ENCODE data around the gene MKI67. TPM values are rescaled to one million over a fixed set of nuclear protein-coding genes. Genes with fewer than 3 reads are reported as not detected.

Gene MKI67
- total and polyA plus RNA-seq, 10 of the 15 experiments (the other 5 are each of a cell fraction or from before 2014, with no cell fraction given): 22.3 to 183 (median 82.9) TPM

DNA sequence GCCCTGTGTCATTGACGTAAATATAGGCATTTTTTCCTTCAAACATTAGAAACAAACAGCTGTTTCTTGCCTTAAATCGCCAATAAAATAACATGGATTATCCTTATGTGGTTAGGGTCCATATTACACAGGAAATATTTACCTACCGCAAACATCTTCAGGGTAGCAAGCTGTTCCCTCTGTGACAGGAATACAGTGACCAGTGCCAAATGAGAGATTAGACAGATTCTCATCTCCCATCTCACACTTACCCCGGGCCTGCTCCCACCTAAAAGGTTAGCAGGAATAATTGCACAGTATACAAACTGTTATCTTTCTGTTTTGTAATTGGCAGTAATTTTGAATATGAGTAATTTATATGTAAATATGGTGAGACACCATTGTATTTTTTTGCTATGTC, 16.5 kb downstream of the MKI67 start:
- no peaks in the 10 kb centered on the region for H3K4me1 ChIP-seq (ENCODE audit: control insufficient read depth, insufficient read depth, low read length)
- no peak overlapping the region for H3K4me3 ChIP-seq
- BruUV-seq (replicated peaks): no TSS peak
- no peaks in the 10 kb centered on the region for H3K27me3 ChIP-seq (replicated peaks in 1 of 2; ENCODE audit: control insufficient read depth in 2 of 2, insufficient read depth in 2 of 2, low read length in 1 of 2)
- peaks cover 48 to 57% of the 10 kb centered on the region in 2 experiments for H3K36me3 ChIP-seq (ENCODE audit: control insufficient read depth in 2 of 2, insufficient read depth in 2 of 2, low read length in 1 of 2)
- no peaks in the 10 kb centered on the region; the same call in none of the 2 replicates for H3K79me2 ChIP-seq (ENCODE audit: control insufficient read depth, insufficient read depth, low read length)
- ATAC-seq: no peak
- no peak for FAIRE-seq
- POLR2A ChIA-PET: no interaction called here
- WGBS (ENCODE audit: insufficient coverage, insufficient replicate concordance, low lambda C conversion rate, missing lambda C conversion rate): 97% methylated on average over 4 of the region's 4 CpGs
- no peak for DNase-seq (ENCODE audit: low read depth, low spot score)
- H4K20me1 ChIP-seq (ENCODE audit: control insufficient read depth, insufficient read depth): no peaks in the 10 kb centered on the region
- no peak overlapping the region for H3K4me2 ChIP-seq (ENCODE audit: control insufficient read depth, insufficient read depth)
- no peak overlapping the region for H2AFZ ChIP-seq (ENCODE audit: control insufficient read depth, low read depth, low read length)
- no peak overlapping the region for H3K27ac ChIP-seq (ENCODE audit: control insufficient read depth, insufficient read depth)
- SMC1A ChIA-PET (ENCODE audit: uncharacterized antibody, unreplicated experiment): no interaction called here
- RAD21 ChIA-PET (ENCODE audit: unreplicated experiment): no interaction called here
- intact Hi-C loops (cut with micrococcal nuclease; ENCODE audit: unreplicated experiment) (no loop called here), in situ Hi-C loops (cut with MboI) (no loop called here)
- TF ChIP-seq WRNIP1 (IDR thresholded peaks at IDR 0.05; ENCODE audit: borderline replicate concordance, low read depth, low read length): no peak
- no peak for TF ChIP-seq RFX5 (IDR thresholded peaks at IDR 0.05; ENCODE audit: low read depth, low read length)
- TF ChIP-seq, protein P1, sequence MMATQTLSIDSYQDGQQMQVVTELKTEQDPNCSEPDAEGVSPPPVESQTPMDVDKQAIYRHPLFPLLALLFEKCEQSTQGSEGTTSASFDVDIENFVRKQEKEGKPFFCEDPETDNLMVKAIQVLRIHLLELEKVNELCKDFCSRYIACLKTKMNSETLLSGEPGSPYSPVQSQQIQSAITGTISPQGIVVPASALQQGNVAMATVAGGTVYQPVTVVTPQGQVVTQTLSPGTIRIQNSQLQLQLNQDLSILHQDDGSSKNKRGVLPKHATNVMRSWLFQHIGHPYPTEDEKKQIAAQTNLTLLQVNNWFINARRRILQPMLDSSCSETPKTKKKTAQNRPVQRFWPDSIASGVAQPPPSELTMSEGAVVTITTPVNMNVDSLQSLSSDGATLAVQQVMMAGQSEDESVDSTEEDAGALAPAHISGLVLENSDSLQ (IDR thresholded peaks at IDR 0.05): no peak
- TF ChIP-seq ZNF384 (IDR thresholded peaks at IDR 0.05; ENCODE audit: borderline replicate concordance, low read depth, low read length): no peak
- TF ChIP-seq, protein P2, sequence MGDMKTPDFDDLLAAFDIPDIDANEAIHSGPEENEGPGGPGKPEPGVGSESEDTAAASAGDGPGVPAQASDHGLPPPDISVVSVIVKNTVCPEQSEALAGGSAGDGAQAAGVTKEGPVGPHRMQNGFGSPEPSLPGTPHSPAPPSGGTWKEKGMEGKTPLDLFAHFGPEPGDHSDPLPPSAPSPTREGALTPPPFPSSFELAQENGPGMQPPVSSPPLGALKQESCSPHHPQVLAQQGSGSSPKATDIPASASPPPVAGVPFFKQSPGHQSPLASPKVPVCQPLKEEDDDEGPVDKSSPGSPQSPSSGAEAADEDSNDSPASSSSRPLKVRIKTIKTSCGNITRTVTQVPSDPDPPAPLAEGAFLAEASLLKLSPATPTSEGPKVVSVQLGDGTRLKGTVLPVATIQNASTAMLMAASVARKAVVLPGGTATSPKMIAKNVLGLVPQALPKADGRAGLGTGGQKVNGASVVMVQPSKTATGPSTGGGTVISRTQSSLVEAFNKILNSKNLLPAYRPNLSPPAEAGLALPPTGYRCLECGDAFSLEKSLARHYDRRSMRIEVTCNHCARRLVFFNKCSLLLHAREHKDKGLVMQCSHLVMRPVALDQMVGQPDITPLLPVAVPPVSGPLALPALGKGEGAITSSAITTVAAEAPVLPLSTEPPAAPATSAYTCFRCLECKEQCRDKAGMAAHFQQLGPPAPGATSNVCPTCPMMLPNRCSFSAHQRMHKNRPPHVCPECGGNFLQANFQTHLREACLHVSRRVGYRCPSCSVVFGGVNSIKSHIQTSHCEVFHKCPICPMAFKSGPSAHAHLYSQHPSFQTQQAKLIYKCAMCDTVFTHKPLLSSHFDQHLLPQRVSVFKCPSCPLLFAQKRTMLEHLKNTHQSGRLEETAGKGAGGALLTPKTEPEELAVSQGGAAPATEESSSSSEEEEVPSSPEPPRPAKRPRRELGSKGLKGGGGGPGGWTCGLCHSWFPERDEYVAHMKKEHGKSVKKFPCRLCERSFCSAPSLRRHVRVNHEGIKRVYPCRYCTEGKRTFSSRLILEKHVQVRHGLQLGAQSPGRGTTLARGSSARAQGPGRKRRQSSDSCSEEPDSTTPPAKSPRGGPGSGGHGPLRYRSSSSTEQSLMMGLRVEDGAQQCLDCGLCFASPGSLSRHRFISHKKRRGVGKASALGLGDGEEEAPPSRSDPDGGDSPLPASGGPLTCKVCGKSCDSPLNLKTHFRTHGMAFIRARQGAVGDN (IDR thresholded peaks at IDR 0.05): no peak
- no peak for TF ChIP-seq BCL11A (IDR thresholded peaks at IDR 0.05; ENCODE audit: low read depth, low read length)
- H3K9ac ChIP-seq (ENCODE audit: control insufficient read depth, insufficient read depth, low read length): no peak overlapping the region
- CTCF ChIA-PET: interaction anchor here (0.9 kb wide), 1 partner anchor 74 kb away, joined by 4 read pairs; no protein-coding TSS in a partner anchor
- H3K9me3 ChIP-seq (replicated peaks; ENCODE audit: control insufficient read depth, insufficient read depth, low read length): no peaks in the 10 kb centered on the region
